AG04450 (cell line): ENCODE measurements around the gene RNF220. TPM values are rescaled to one million over a fixed set of nuclear protein-coding genes. Genes with fewer than 3 reads are reported as not detected.

ENCODE experiments used
- CTCF ChIA-PET: fragments of 300-600, 350-600 bp; formaldehyde crosslinking; extraction: SDS; loops from one replicate; lab custom pipeline; 2022; ENCODE audit warnings: antibody characterized with exemption, inconsistent platforms; lab: Charles Lee
- POLR2A ChIA-PET: fragments of 350-600 bp; formaldehyde crosslinking; extraction: SDS; loops from one replicate; lab custom pipeline; 2021; ENCODE audit warnings: antibody characterized with exemption, inconsistent platforms; lab: Yijun Ruan, JAX
- DNase-seq: peaks from one replicate; pipeline ENCODE4 v3.0.0-alpha.2; 2011; ENCODE audit warnings: low read depth, low spot score
- H3K27ac ChIP-seq: one replicate; pipeline ENCODE4 v1.5.1; 2012; ENCODE audit warnings: low read depth, low read length, control low read depth
- H3K27me3 ChIP-seq: one replicate; pipeline ENCODE4 v1.6.0; 2012; ENCODE audit warnings: low read length; ENCODE audit not compliant: control insufficient read depth, insufficient read depth
- H3K4me3 ChIP-seq: 2 replicates; pipeline ENCODE4 v1.5.1; 2011; ENCODE audit warnings: mild to moderate bottlenecking, low read depth, low read length, control low read depth
- H3K9me3 ChIP-seq: 2 replicates; pipeline ENCODE4 v1.5.1; 2012; ENCODE audit warnings: low read length; ENCODE audit not compliant: control insufficient read depth, insufficient read depth
- polyA plus RNA-seq: library from polyadenylated mRNA; depleted of rRNA; stranded (reverse); fragments of >200 nt; gene quantifications from 2 replicates; pipeline ENCODE4 v1.2.3, GENCODE V29; 2011
- TF ChIP-seq, protein P1 (sequence below): IDR thresholded peaks from 2 replicates; pipeline ENCODE4 v1.5.1; 2011; ENCODE audit warnings: low read depth, low read length, control low read depth, inconsistent platforms

The RNF220 gene
- polyA plus RNA-seq, 1 experiment = 46.4 TPM

DNA sequence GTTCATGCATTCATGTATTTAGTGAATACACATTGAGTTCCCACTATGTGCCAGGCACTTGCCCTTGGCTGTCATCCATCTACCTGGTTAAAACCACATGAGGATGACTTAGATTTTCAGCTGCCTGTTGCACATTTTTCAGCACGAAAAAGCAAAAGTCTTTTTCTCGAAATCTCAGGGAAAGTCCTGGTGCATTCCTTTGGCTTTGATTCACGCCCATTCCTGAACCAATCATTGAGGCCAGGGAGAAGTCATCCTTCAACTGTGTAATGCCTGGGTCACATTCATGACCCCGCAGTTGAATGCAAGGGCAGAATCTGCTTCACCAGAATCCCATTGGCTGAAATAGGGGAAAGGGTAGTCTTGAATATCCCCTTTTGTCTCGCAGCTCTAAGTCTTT lies 84.4 kb downstream of the RNF220 start:
- ChIA-PET CTCF (no interaction called here), POLR2A (no interaction called here)
- no peaks in the 10 kb centered on the region for H3K9me3 ChIP-seq
- H3K27ac ChIP-seq = no peak overlapping the region
- TF ChIP-seq, protein P1, sequence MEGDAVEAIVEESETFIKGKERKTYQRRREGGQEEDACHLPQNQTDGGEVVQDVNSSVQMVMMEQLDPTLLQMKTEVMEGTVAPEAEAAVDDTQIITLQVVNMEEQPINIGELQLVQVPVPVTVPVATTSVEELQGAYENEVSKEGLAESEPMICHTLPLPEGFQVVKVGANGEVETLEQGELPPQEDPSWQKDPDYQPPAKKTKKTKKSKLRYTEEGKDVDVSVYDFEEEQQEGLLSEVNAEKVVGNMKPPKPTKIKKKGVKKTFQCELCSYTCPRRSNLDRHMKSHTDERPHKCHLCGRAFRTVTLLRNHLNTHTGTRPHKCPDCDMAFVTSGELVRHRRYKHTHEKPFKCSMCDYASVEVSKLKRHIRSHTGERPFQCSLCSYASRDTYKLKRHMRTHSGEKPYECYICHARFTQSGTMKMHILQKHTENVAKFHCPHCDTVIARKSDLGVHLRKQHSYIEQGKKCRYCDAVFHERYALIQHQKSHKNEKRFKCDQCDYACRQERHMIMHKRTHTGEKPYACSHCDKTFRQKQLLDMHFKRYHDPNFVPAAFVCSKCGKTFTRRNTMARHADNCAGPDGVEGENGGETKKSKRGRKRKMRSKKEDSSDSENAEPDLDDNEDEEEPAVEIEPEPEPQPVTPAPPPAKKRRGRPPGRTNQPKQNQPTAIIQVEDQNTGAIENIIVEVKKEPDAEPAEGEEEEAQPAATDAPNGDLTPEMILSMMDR = no peak
- DNase-seq = no peak
- H3K27me3 ChIP-seq = peaks cover 3% of the 10 kb centered on the region
- no peak overlapping the region for H3K4me3 ChIP-seq

DNA sequence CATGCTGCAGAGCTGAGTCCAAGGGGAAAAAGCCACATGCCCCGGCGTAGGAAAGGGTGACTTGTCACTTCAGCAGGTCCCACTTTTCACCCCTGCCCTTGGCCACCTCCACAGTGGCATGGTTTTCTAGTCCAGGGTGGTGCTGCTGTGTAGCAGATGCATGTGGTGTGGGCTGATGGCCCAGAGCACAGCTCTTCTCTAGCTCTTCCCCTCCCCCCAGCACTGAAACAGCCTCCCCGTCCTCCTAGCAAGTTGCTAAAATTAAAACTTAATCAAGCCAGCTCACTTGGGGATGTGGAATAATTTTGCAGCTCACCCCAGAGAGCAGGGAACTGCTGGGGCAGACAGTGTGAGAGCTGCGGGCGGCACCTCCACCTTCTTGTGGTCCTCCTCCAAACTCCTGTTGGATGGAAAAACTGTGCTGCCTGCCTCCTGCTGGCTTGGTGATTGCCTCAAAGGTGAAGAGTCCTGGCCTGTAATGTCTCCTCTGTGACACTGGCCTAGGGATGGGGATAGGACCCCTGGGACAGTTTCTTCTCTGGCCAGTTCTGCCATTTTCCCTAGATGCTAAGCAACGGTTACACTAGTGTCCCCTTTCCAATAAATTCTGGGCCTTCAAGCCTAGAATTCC lies 91.6 kb downstream of the RNF220 start:
- no peak for DNase-seq
- Histone ChIP-seq H3K27me3 (peaks cover 52% of the 10 kb centered on the region), H3K4me3 (no peak overlapping the region), H3K9me3 (no peaks in the 10 kb centered on the region), H3K27ac (no peak overlapping the region)
- TF ChIP-seq, protein P1 = no peak
- ChIA-PET CTCF (no interaction called here), POLR2A (no interaction called here)

DNA sequence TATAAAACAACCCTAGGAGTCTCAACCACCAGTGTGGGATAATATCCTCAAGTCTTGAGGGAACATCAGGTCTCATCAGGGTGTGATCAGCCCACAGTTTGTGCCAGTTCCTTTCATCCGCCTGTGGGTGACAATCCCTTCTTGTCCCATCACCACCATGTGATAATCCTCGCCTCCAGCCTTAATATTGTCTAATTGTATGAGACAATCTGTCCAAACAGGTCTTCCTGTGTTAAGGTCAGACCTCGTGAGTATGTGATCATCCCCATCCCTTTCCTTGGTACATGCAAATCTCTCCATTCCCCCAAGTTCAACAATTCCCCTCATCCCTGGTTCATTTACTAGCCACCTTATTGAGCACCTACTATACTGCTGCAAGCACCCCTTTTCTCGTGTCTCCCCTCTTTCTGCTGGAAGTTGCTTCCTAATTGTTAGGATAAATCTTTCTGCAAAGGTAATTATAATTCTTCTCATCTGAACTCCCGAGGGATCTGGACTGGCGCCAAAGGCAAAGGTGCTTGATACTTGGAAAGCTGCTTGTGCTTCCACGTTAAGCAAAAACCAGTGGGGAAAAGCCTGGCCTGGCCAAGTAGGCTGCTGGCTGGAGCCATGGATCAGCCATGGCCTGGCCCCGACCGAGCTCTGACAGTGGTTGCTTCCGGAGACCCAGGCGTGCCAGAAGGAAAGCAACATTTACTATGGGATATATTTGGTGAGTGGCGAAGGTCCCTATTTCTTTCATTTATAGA lies 92.5 kb downstream of the RNF220 start:
- TF ChIP-seq, protein P1 = no peak
- Histone ChIP-seq H3K9me3 (no peaks in the 10 kb centered on the region), H3K4me3 (no peak overlapping the region), H3K27ac (no peak overlapping the region), H3K27me3 (peaks cover 60% of the 10 kb centered on the region)
- ChIA-PET CTCF (no interaction called here), POLR2A (no interaction called here)
- no peak for DNase-seq

DNA sequence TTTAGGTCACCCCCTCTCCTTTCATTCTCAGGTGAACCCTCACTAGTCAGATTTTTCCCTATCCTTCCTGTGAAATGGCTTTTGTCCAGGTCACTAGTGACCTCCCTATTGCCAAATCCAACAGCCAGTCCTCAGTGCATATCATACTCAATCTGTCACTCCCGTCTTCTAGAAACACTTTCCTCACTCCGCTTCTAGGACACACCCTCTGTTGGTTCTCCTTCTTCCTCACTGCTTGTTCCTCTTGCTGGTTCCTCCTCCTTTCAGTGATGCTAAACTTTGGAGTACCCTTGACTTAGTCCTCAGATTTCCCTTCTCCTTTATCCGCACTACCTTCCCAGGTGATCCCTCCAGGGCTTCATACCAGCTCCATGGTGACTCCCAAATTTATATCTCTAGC lies 94.3 kb downstream of the RNF220 start:
- Histone ChIP-seq H3K27me3 (peaks cover 65% of the 10 kb centered on the region), H3K4me3 (no peak overlapping the region), H3K27ac (no peak overlapping the region), H3K9me3 (no peaks in the 10 kb centered on the region)
- DNase-seq = no peak
- TF ChIP-seq, protein P1 = no peak
- ChIA-PET POLR2A (interaction anchor here (0.7 kb wide), 1 partner anchor 109 kb away, joined by 3 read pairs; no protein-coding TSS in a partner anchor), CTCF (no interaction called here)
